Colonic mucosa (tissue), 4 donors: ENCODE results near the gene MAST2. TPM values are rescaled to one million over a fixed set of nuclear protein-coding genes. Genes with fewer than 3 reads are reported as not detected.

Experiments used
- DNase-seq: peaks from one replicate; pipeline ENCODE4 v3.0.0-alpha.2; 2020
- H3K27ac ChIP-seq: fragments of 200-600 bp; one replicate; pipeline ENCODE4 v1.8.0; 2021
- H3K27me3 ChIP-seq: fragments of 200-600 bp; one replicate; pipeline ENCODE4 v1.8.0; 2021
- H3K36me3 ChIP-seq: fragments of 200-600 bp; one replicate; pipeline ENCODE4 v1.8.0; 2021
- H3K4me1 ChIP-seq: fragments of 200-600 bp; one replicate; pipeline ENCODE4 v1.8.0; 2021; ENCODE audit warnings: mild to moderate bottlenecking
- H3K4me3 ChIP-seq: fragments of 200-600 bp; one replicate; pipeline ENCODE4 v1.8.0; 2021
- H3K9ac ChIP-seq, 2 donors: one replicate each; pipeline ENCODE4 v1.7.0; 2013; ENCODE audit warnings: control low read depth in 2 of 2, low read depth in 2 of 2, low read length in 2 of 2
- H3K9me3 ChIP-seq: fragments of 200-600 bp; one replicate; pipeline ENCODE4 v1.8.0; 2021
- CTCF ChIP-seq: fragments of 200-600 bp; IDR thresholded peaks from one replicate; pipeline ENCODE4 v1.8.0; 2022; ENCODE audit warnings: antibody characterized with exemption, mild to moderate bottlenecking
- intact Hi-C: fragments of 100-400 bp; cut with DNase I; formaldehyde crosslinking; loops from one replicate; pipeline ENCODE4 v1.14.1; 2022
- total RNA-seq, 2 donors: library from RNA; stranded (reverse); fragmentation: NEBNext Ultra II Directional in 1 of 2; extraction: Animal tissue kit (Norgen Biotek cat#: 25700) in 1 of 2; gene quantifications; one replicate each; pipeline ENCODE4 v1.2.1, GENCODE V29; 2021
- donor health status: healthy.
- donor health status: DM: no; HTN: no; CAD: no.
- donor health status: DM: no; HTN: no; CAD: no.

Gene MAST2
- total RNA-seq, 2 donors from 2014 or later: 76.3 to 79.1 TPM

GRCh38 chr1:46013581-46013980 lies 210.2 kb downstream of the MAST2 start:
- Histone ChIP-seq H3K4me3 (no peak overlapping the region), H3K27me3 (no peaks in the 10 kb centered on the region), H3K36me3 (peaks cover 12% of the 10 kb centered on the region), H3K9ac (no peak overlapping the region), H3K9me3 (no peaks in the 10 kb centered on the region), H3K27ac (no peak overlapping the region), H3K4me1 (no peaks in the 10 kb centered on the region)
- intact Hi-C loops: no loop called here
- no peak for DNase-seq
- TF ChIP-seq CTCF: no peak

GRCh38 chr1:46017876-46018503 lies 214.6 kb downstream of the MAST2 start:
- Histone ChIP-seq H3K9ac (no peak overlapping the region), H3K27me3 (no peaks in the 10 kb centered on the region), H3K4me1 (no peaks in the 10 kb centered on the region), H3K36me3 (no peaks in the 10 kb centered on the region), H3K4me3 (no peak overlapping the region), H3K27ac (no peak overlapping the region), H3K9me3 (no peaks in the 10 kb centered on the region)
- TF ChIP-seq CTCF: no peak
- intact Hi-C loops: no loop called here
- no peak for DNase-seq

GRCh38 chr1:46019348-46019747 lies 215.9 kb downstream of the MAST2 start:
- no peak for DNase-seq
- Histone ChIP-seq H3K9ac (no peak overlapping the region), H3K4me3 (no peak overlapping the region), H3K27me3 (no peaks in the 10 kb centered on the region), H3K4me1 (no peaks in the 10 kb centered on the region), H3K27ac (no peak overlapping the region), H3K36me3 (no peaks in the 10 kb centered on the region), H3K9me3 (no peaks in the 10 kb centered on the region)
- TF ChIP-seq CTCF: no peak
- intact Hi-C loops: no loop called here

- Histone ChIP-seq H3K4me3 (no peak overlapping the region), H3K9me3 (no peaks in the 10 kb centered on the region), H3K9ac (no peak overlapping the region), H3K27ac (no peak overlapping the region), H3K36me3 (no peaks in the 10 kb centered on the region), H3K4me1 (no peaks in the 10 kb centered on the region), H3K27me3 (no peaks in the 10 kb centered on the region)
- TF ChIP-seq CTCF: no peak
- DNase-seq: no peak
- intact Hi-C loops: no loop called here
Measured at GRCh38 chr1:46020010-46020409, 216.6 kb downstream of the MAST2 start.

GRCh38 chr1:46021046-46021996 lies 217.9 kb downstream of the MAST2 start:
- Histone ChIP-seq H3K36me3 (no peaks in the 10 kb centered on the region), H3K4me1 (no peaks in the 10 kb centered on the region), H3K27ac (no peak overlapping the region), H3K9me3 (no peaks in the 10 kb centered on the region), H3K9ac (no peak overlapping the region), H3K27me3 (no peaks in the 10 kb centered on the region), H3K4me3 (no peak overlapping the region)
- no peak for TF ChIP-seq CTCF
- DNase-seq: no peak
- intact Hi-C loops: no loop called here
